ENCODE results near the gene TMPRSS15.

TMPRSS15 gene

GRCh38 chr21:18340387-18340942 lies 63.1 kb downstream of the TMPRSS15 start:
- no peak for DNase-seq

GRCh38 chr21:18335651-18336236 lies 67.8 kb downstream of the TMPRSS15 start:
- DNase-seq, result no peak

GRCh38 chr21:18334066-18334465 lies 69.5 kb downstream of the TMPRSS15 start:
- no peak for DNase-seq

- DNase-seq, result no peak
Observed at GRCh38 chr21:18318156-18318555, 85.4 kb downstream of the TMPRSS15 start.

- no peak for DNase-seq
Observed at GRCh38 chr21:18298228-18298627, 105.4 kb downstream of the TMPRSS15 start.

GRCh38 chr21:18294100-18294499 lies 109.5 kb downstream of the TMPRSS15 start:
- no peak for DNase-seq

GRCh38 chr21:18289876-18290275 lies 113.7 kb downstream of the TMPRSS15 start:
- no peak for DNase-seq

GRCh38 chr21:18285379-18285778 lies 118.2 kb downstream of the TMPRSS15 start:
- DNase-seq, result no peak

- DNase-seq, result no peak
Observed at GRCh38 chr21:18275781-18276180, 127.8 kb downstream of the TMPRSS15 start.

- no peak for DNase-seq
Observed at GRCh38 chr21:18274370-18274769, 129.2 kb downstream of the TMPRSS15 start.

GRCh38 chr21:18273400-18273799 lies 130.2 kb downstream of the TMPRSS15 start:
- no peak for DNase-seq

- no peak for DNase-seq
Observed at GRCh38 chr21:18269856-18270255, 133.7 kb downstream of the TMPRSS15 start.

GRCh38 chr21:18268906-18269305 lies 134.7 kb downstream of the TMPRSS15 start:
- DNase-seq, result no peak

GRCh38 chr21:18267496-18267895 lies 136.1 kb downstream of the TMPRSS15 start:
- no peak for DNase-seq

GRCh38 chr21:18265944-18266343 lies 137.6 kb downstream of the TMPRSS15 start:
- no peak for DNase-seq

- no peak for DNase-seq
Observed at GRCh38 chr21:18253799-18254198, 149.8 kb downstream of the TMPRSS15 start.

GRCh38 chr21:18253221-18253620 lies 150.4 kb downstream of the TMPRSS15 start:
- DNase-seq, result no peak

- no peak for DNase-seq
Observed at GRCh38 chr21:18252680-18253079, 150.9 kb downstream of the TMPRSS15 start.

- no peak for DNase-seq
Observed at GRCh38 chr21:18252256-18252655, 151.3 kb downstream of the TMPRSS15 start.

GRCh38 chr21:18251065-18251464 lies 152.5 kb downstream of the TMPRSS15 start:
- no peak for DNase-seq

- DNase-seq, result no peak
Observed at GRCh38 chr21:18249672-18250071, 153.9 kb downstream of the TMPRSS15 start.

- no peak for DNase-seq
Observed at GRCh38 chr21:18248171-18248570, 155.4 kb downstream of the TMPRSS15 start.

GRCh38 chr21:18245464-18245967 lies 158.1 kb downstream of the TMPRSS15 start:
- no peak for DNase-seq

- DNase-seq, result no peak
Observed at GRCh38 chr21:18244671-18245463, 158.7 kb downstream of the TMPRSS15 start, which contains the start of gene CHODL. Gene CHODL, plus strand, starts transcription at chr21:18244833. Its CDS starts 391 bp downstream, at chr21:18245224.

All from NCI-H510A treated with DMSO at 0.1 percent for 48 hours (cell line).